NOMO-1 treated with dmso at 0.1 percent for 144 hours (cell line): ENCODE results near the gene DGKE.
A peak's percentile ranks its signal among the peaks of the same experiment; 100 is the strongest.

Experiments used
- DNase-seq: peaks from one replicate; lab custom pipeline; 2025; ENCODE audit not compliant: unreplicated experiment; lab: John Stamatoyannopoulos, UW

DGKE gene

GRCh38 chr17:56845934-56846333 lies 12.0 kb downstream of the DGKE start:
- no peak for DNase-seq

DNA sequence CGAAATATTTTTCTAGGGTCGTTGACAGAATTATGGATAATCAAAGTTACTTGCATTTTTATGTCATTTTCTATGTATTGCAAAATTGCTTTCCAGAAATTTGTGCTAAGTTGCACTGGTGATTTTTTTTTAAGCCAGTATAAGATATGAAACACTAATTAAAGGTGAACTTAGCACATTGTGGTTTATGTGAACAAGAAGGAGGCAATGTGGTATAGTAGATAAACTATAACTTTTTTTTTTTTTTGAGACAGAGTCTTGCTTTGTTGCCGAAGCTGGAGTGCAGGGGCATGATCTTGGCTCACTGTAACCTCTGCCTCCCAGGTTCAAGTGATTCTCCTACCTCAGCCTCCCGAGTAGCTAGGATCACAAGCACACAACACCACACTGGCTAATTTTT lies 13.2 kb downstream of the DGKE start:
- DNase-seq = no peak

DNA sequence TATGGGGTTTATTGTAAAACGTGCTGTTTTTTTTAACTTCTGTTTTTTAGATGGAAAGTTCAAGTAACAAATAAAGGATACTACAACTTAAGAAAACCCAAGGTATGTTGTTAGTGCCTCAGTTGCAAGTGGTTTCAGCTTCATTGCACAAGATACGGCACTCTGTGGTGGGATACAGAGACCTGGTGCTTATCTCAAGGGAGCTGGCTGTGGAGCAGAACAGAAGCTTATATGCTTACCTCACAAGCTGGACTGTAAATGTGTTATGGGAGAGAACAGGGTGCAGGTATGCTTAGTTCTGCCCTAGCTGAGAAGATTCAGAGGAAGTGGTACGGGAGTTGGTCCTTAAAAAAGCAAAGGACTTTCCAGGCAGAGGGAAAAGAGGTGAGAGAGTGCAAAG lies 15.2 kb downstream of the DGKE start:
- DNase-seq = no peak

GRCh38 chr17:56850591-56850990 lies 16.6 kb downstream of the DGKE start:
- DNase-seq = no peak

- DNase-seq = no peak
Measured at GRCh38 chr17:56851008-56851407, 17.1 kb downstream of the DGKE start.

GRCh38 chr17:56861899-56862298 lies 27.9 kb downstream of the DGKE start:
- DNase-seq = no peak

DNA sequence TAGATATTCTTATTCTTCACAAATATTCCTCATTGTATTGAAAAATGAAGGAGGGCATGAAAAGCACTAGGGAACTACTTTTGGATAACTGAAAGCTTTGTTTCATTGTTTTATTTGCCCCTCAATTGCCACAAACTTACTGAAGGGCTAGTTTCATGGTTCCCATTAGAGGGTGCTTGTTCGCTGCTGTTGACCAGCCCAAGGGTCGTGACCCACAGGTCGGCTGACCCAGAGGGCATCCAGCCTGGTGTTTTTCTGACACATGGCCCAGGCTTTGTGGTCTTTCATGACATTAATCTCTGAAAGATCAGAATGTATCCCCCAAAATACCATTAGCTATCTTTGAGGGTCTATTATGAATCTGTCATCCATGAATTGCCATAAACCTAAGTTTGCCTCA lies 30.0 kb downstream of the DGKE start:
- no peak for DNase-seq

- DNase-seq = no peak
Measured at GRCh38 chr17:56866076-56866475, 32.1 kb downstream of the DGKE start.

GRCh38 chr17:56866496-56866895 lies 32.5 kb downstream of the DGKE start:
- no peak for DNase-seq

- DNase-seq = no peak
Measured at GRCh38 chr17:56867948-56868376, 34.0 kb downstream of the DGKE start.

DNA sequence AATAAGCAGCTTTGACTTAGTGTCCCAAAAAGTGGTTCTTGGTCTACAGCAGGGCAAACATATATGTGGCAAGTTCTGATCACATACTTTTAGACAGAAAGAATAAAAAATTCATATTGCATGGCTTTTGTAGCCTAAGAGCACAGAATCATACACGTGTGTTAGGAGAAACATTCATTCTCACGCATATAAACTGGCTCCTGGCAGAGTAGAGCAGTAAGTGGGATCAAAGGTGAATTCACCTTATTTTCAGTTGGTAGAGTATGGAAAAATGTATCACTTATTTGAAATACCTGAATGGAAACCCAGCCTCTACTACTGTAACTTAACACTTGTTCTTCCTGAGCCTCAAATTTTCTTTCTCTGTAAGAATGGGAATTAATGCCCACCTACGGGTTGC lies 34.8 kb downstream of the DGKE start:
- no peak for DNase-seq

DNA sequence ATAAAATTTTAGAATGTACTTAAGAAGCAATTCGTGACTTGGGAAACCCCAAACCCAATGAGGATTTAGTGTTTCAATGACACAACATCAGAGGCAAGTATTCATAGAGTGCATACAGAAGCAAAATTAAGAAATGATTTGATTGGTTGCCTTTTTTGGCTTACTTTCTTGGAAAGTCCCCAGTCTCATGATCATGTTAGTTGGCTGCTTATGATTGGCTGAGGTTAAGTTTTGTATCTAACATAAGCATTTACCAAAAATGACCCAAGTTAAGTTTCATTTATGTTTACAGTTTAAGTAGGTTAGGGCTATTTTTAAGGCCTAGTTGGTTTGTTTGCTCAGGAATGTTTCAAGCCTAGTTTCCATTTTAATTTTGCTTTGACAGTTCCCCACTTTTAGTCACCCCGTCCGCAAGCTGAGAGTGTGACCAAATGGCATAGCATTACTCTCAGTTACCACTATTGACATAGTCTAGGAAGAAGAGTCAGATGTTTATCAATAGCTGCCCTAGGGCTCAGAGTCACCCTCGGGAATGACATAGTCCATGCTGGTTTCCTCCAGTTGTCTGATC lies 36.2 kb downstream of the DGKE start:
- no peak for DNase-seq

DNA sequence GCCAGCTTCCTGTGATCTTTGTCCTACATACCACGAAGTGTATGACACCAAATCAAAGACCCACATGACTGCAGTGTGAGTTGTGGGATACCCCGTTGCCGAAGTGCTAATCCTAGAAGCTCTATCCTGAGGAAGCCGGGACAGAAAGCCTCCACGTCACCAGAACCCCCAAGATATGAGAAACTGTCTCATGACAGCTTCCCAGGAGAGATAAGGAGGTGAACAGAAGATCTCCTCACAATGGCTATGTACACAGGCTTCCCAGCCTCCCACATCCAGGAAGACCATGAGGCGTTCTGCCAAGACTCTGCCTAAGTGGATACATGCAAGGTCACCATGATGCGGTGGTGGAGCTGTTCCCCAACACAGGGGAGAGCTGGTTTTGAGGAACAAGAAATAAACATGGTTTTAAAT lies 42.8 kb downstream of the DGKE start:
- no peak for DNase-seq

DNA sequence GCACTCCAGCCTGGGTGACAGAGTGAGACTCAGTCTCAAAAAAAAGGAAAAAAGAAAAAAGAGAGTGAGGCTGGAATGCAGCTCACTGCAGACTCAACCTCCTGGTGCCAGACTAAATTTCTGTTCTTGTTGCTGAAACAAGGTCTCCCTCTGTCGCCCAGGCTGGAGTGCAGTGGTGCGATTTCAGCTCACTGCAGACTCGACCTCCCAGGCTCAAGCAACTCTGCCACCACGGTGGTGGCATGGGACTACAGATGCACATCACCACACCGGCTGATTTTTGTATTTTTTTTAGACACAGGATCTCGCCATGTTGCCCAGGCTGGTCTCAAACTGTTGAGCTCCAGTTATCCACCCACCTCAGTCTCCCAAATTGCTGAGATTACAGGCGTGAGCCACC lies 45.3 kb downstream of the DGKE start:
- DNase-seq = no peak

- peak; percentile 42 for DNase-seq
Measured at GRCh38 chr17:56880133-56880532, 46.2 kb downstream of the DGKE start.

DNA sequence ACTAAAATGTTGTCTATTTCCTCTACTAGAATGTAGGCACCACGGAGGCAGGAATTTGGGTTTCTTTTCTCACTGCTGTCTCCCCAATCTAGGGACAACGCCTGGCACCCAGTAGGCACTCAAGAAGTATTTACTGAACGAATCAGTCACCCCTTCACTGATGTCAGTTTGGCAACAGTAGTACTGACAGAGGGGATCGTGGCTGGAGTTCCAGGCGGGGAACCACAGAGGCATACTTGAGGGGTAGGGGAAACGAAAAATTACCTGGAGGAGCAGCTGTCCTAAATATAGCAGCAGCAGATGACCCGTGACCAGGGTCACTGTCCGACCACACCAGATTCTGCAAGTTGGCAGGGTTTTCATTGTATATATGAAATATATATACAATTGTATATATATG lies 46.6 kb downstream of the DGKE start:
- DNase-seq = peak; percentile 13

- no peak for DNase-seq
Measured at GRCh38 chr17:56881685-56882295, 47.8 kb downstream of the DGKE start.

- DNase-seq = no peak
Measured at GRCh38 chr17:56883616-56884015, 49.7 kb downstream of the DGKE start.

GRCh38 chr17:56884483-56885311 lies 50.7 kb downstream of the DGKE start:
- no peak for DNase-seq

DNA sequence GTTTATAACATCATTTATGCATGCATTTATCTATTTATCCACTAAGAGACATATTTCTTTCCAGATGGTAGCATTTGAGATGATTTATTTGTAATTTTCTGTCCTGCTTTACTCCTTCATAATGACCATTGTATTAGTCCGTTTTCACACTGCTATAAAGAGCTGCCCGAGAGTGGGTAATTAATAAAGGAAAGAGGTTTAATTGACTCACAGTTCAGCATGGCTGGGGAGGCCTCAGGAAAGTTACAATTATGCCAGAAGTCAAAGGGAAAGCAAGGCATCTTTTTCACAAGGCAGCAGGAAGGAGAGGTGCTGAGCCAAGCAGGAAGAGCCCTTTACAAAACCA lies 51.3 kb downstream of the DGKE start:
- no peak for DNase-seq

DNA sequence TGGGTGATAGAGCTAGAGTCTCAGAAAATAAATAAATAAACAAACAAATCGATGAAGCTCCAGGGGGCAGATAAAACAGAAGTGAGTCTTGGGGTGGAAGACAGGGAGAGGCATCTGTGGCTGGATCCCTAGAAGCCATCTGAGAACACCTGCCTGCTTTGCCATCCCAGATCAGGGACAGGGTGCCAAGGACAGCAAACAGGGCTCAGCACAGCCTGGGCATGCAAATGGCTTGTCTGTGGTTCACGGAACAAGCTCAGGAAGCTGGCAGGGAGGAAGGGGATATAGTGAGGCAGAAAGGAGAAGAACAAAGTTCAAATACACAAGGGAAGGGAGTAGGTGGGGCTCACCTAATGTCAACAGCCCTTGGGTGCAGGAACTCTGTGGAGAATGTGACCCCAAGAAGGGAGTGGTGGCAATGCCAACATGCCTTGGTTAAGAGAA lies 52.4 kb downstream of the DGKE start:
- no peak for DNase-seq

- DNase-seq = no peak
Measured at GRCh38 chr17:56887105-56887504, 53.2 kb downstream of the DGKE start.
